Activated T-helper 1 cell treated with anti-CD3 and anti-CD28 coated beads, Interleukin-12 subunit alpha, Interleukin-12 subunit beta, Interleukin-2, Interleukin-4 antibody, amounts not matched to agents 30 ng/mL and 10 ng/mL and 1 ng/mL, durations not matched to agents 14 hours and 24 hours and 36 hours (primary cell): ENCODE measurements around the gene EHMT2. TPM values are rescaled to one million over a fixed set of nuclear protein-coding genes. Genes with fewer than 3 reads are reported as not detected.
A peak's percentile ranks its signal among the peaks of the same experiment; 100 is the strongest.
"Not testable (repeated sequence)": the region's sequence is repeated elsewhere in the genome, so short reads cannot be mapped to it uniquely, and the experiment has no call there.

Source experiments
- DNase-seq: peaks from one replicate; pipeline ENCODE4 v3.0.0; 2021; ENCODE audit warnings: low spot score
- H3K27ac Mint-ChIP-seq: one replicate; pipeline ENCODE4 v1.8.0; 2021; ENCODE audit warnings: mild to moderate bottlenecking, mixed read lengths
- H3K27me3 Mint-ChIP-seq: one replicate; pipeline ENCODE4 v1.8.0; 2022; ENCODE audit warnings: mild to moderate bottlenecking, moderate library complexity, mixed read lengths; ENCODE audit not compliant: insufficient read depth
- H3K36me3 Mint-ChIP-seq: one replicate; pipeline ENCODE4 v1.8.0; 2021; ENCODE audit warnings: low read depth, mixed read lengths
- H3K4me1 Mint-ChIP-seq: one replicate; pipeline ENCODE4 v1.8.0; 2021; ENCODE audit warnings: low read depth, mixed read lengths
- H3K4me3 Mint-ChIP-seq: one replicate; pipeline ENCODE4 v1.8.0; 2021; ENCODE audit warnings: mild to moderate bottlenecking, moderate library complexity, mixed read lengths
- H3K9me3 Mint-ChIP-seq: one replicate; pipeline ENCODE4 v1.8.0; 2021; ENCODE audit warnings: mixed read lengths
- intact Hi-C: fragments of 100-400 bp; cut with micrococcal nuclease; formaldehyde crosslinking; loops from one replicate; pipeline ENCODE4 v1.15.1; 2024
- total RNA-seq: library from RNA; stranded (reverse); gene quantifications from 2 replicates; pipeline ENCODE4 v1.2.3, GENCODE V29; 2022

Gene EHMT2
- total RNA-seq, 1 donor from 2014 or later: 80.4 TPM

GRCh38 chr6:31851980-31852718 is 45.3 kb downstream of the EHMT2 start:
- H3K36me3 Mint-ChIP-seq, H3K27me3 Mint-ChIP-seq, DNase-seq, intact Hi-C loops, H3K9me3 Mint-ChIP-seq, H3K4me1 Mint-ChIP-seq, H3K27ac Mint-ChIP-seq, H3K4me3 Mint-ChIP-seq: not testable (repeated sequence)

GRCh38 chr6:31851485-31851832 is 46.0 kb downstream of the EHMT2 start:
- Mint-ChIP-seq H3K27me3 (peaks cover 4% of the 10 kb centered on the region), H3K4me1 (no peaks in the 10 kb centered on the region), H3K4me3 (no peak overlapping the region), H3K27ac (no peak overlapping the region), H3K9me3 (peaks cover 5% of the 10 kb centered on the region), H3K36me3 (peaks cover 4% of the 10 kb centered on the region)
- no peak for DNase-seq
- intact Hi-C loops: no loop called here

GRCh38 chr6:31850765-31851484 is 46.6 kb downstream of the EHMT2 start:
- H3K36me3 Mint-ChIP-seq: peaks cover 4% of the 10 kb centered on the region
- intact Hi-C loops: no loop called here
- no peak overlapping the region for H3K4me3 Mint-ChIP-seq
- no peak for DNase-seq
- no peaks in the 10 kb centered on the region for H3K4me1 Mint-ChIP-seq
- H3K27ac Mint-ChIP-seq: no peak overlapping the region
- peaks cover 4% of the 10 kb centered on the region for H3K27me3 Mint-ChIP-seq
- H3K9me3 Mint-ChIP-seq: peaks cover 5% of the 10 kb centered on the region

- H3K27me3 Mint-ChIP-seq: peaks cover 4% of the 10 kb centered on the region
- no peak for DNase-seq
- no peak overlapping the region for H3K27ac Mint-ChIP-seq
- H3K4me3 Mint-ChIP-seq: no peak overlapping the region
- H3K9me3 Mint-ChIP-seq: no peaks in the 10 kb centered on the region
- H3K36me3 Mint-ChIP-seq: peaks cover 6% of the 10 kb centered on the region
- intact Hi-C loops: no loop called here
- H3K4me1 Mint-ChIP-seq: no peaks in the 10 kb centered on the region
Observed at GRCh38 chr6:31847276-31847978, 50.1 kb downstream of the EHMT2 start.

GRCh38 chr6:31844507-31844906 is 53.0 kb downstream of the EHMT2 start:
- no peak overlapping the region for H3K27ac Mint-ChIP-seq
- peaks cover 21% of the 10 kb centered on the region for H3K36me3 Mint-ChIP-seq
- intact Hi-C loops: no loop called here
- no peak overlapping the region for H3K4me3 Mint-ChIP-seq
- H3K27me3 Mint-ChIP-seq: peaks cover 4% of the 10 kb centered on the region
- peaks cover 10% of the 10 kb centered on the region for H3K4me1 Mint-ChIP-seq
- DNase-seq: no peak
- no peaks in the 10 kb centered on the region for H3K9me3 Mint-ChIP-seq

GRCh38 chr6:31842053-31842452 is 55.4 kb downstream of the EHMT2 start:
- no peak overlapping the region for H3K27ac Mint-ChIP-seq
- H3K4me3 Mint-ChIP-seq: no peak overlapping the region
- peaks cover 24% of the 10 kb centered on the region for H3K4me1 Mint-ChIP-seq
- peaks cover 39% of the 10 kb centered on the region for H3K36me3 Mint-ChIP-seq
- intact Hi-C loops: no loop called here
- no peaks in the 10 kb centered on the region for H3K27me3 Mint-ChIP-seq
- H3K9me3 Mint-ChIP-seq: no peaks in the 10 kb centered on the region
- no peak for DNase-seq

- H3K27ac Mint-ChIP-seq, intact Hi-C loops, DNase-seq, H3K27me3 Mint-ChIP-seq, H3K4me3 Mint-ChIP-seq, H3K9me3 Mint-ChIP-seq: not testable (repeated sequence)
- Mint-ChIP-seq H3K4me1 (peaks cover 41% of the 10 kb centered on the region), H3K36me3 (peaks cover 52% of the 10 kb centered on the region)
Observed at GRCh38 chr6:31839779-31840126, 57.7 kb downstream of the EHMT2 start.

- Mint-ChIP-seq H3K9me3 (no peaks in the 10 kb centered on the region), H3K4me3 (peak overlapping the region; percentile 59), H3K36me3 (peaks cover 54% of the 10 kb centered on the region), H3K27ac (no peak overlapping the region), H3K4me1 (peaks cover 49% of the 10 kb centered on the region), H3K27me3 (no peaks in the 10 kb centered on the region)
- intact Hi-C loops: no loop called here
- DNase-seq: no peak
Observed at GRCh38 chr6:31838968-31839367, 58.5 kb downstream of the EHMT2 start.

GRCh38 chr6:31838114-31838553 is 59.4 kb downstream of the EHMT2 start:
- H3K27ac Mint-ChIP-seq, H3K27me3 Mint-ChIP-seq, intact Hi-C loops, H3K9me3 Mint-ChIP-seq, DNase-seq: not testable (repeated sequence)
- peaks cover 49% of the 10 kb centered on the region for H3K4me1 Mint-ChIP-seq
- peaks cover 54% of the 10 kb centered on the region for H3K36me3 Mint-ChIP-seq
- H3K4me3 Mint-ChIP-seq: peak overlapping the region; percentile 94

GRCh38 chr6:31837369-31838113 is 60.0 kb downstream of the EHMT2 start:
- H3K4me3 Mint-ChIP-seq: peak overlapping the region; percentile 94
- peaks cover 49% of the 10 kb centered on the region for H3K4me1 Mint-ChIP-seq

GRCh38 chr6:31836474-31837368 is 60.8 kb downstream of the EHMT2 start:
- no peaks in the 10 kb centered on the region for H3K9me3 Mint-ChIP-seq
- H3K27ac Mint-ChIP-seq: peak overlapping the region; percentile 100
- intact Hi-C loops: no loop called here
- H3K4me3 Mint-ChIP-seq: peak overlapping the region; percentile 94
- no peaks in the 10 kb centered on the region for H3K27me3 Mint-ChIP-seq
- no peak for DNase-seq
- peaks cover 54% of the 10 kb centered on the region for H3K36me3 Mint-ChIP-seq
- peaks cover 49% of the 10 kb centered on the region for H3K4me1 Mint-ChIP-seq

More at GRCh38 chr6:31837369-31838113, 60.0 kb downstream of the EHMT2 start:
- peak overlapping the region; percentile 67 for H3K27ac Mint-ChIP-seq
- H3K27me3 Mint-ChIP-seq: no peaks in the 10 kb centered on the region
- H3K9me3 Mint-ChIP-seq: no peaks in the 10 kb centered on the region
- DNase-seq: no peak
- peaks cover 54% of the 10 kb centered on the region for H3K36me3 Mint-ChIP-seq
- intact Hi-C loops: no loop called here

GRCh38 chr6:31836047-31836473 is 61.4 kb downstream of the EHMT2 start:
- H3K4me3 Mint-ChIP-seq: peak overlapping the region; percentile 94
- no peaks in the 10 kb centered on the region for H3K27me3 Mint-ChIP-seq
- peak overlapping the region; percentile 100 for H3K27ac Mint-ChIP-seq
- intact Hi-C loops: no loop called here
- H3K4me1 Mint-ChIP-seq: peaks cover 52% of the 10 kb centered on the region
- no peak for DNase-seq
- peaks cover 51% of the 10 kb centered on the region for H3K36me3 Mint-ChIP-seq
- no peaks in the 10 kb centered on the region for H3K9me3 Mint-ChIP-seq
